ENCODE data around the gene AGA. TPM values are rescaled to one million over a fixed set of nuclear protein-coding genes. Genes with fewer than 3 reads are reported as not detected.

The AGA gene
- total RNA-seq, 1 experiment from 2014 or later, result 7.6 TPM

DNA sequence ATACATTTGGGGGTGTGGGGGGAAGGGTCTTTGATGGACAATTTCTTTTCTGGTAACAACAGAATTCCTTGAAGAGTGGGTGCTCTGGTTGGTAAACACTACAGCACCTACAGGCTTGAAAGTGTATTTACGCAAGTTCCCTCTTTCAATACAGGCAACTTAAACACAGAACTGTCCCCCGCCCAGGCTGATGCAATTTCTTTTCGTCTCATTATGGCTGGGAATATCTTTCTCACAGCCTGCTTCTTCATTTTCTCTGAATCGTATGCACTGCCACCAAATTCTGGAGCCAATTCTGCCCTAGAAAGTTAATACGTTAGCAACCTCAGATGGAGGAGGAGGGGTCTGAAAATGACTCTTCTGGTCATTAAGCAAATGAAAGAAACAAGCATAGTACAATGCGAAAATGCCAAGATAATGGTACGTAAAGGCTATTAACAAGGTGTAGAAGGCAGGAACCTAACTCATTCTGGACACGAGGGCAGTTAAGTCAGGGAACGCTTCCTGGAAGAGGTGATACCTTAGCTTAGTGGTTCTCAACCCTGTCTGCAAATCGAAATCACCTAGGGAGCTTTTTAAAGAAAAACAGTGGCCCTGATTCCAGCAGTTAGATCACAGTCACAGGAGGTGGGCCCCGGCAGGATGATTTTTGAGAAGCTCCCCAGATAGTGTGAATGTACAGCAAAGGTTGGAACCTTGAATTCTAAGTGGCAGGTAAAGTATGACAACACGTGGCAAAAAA, 1.0 kb downstream of the AGA start:
- intact Hi-C loops (cut with micrococcal nuclease), result no loop called here
- TF ChIP-seq CEBPB (IDR thresholded peaks at IDR 0.05; ENCODE audit: low read depth) (peak; percentile 46; the same call in 1 of the 2 replicates), JUND (IDR thresholded peaks at IDR 0.05) (no peak)
- TF ChIP-seq, protein P1, sequence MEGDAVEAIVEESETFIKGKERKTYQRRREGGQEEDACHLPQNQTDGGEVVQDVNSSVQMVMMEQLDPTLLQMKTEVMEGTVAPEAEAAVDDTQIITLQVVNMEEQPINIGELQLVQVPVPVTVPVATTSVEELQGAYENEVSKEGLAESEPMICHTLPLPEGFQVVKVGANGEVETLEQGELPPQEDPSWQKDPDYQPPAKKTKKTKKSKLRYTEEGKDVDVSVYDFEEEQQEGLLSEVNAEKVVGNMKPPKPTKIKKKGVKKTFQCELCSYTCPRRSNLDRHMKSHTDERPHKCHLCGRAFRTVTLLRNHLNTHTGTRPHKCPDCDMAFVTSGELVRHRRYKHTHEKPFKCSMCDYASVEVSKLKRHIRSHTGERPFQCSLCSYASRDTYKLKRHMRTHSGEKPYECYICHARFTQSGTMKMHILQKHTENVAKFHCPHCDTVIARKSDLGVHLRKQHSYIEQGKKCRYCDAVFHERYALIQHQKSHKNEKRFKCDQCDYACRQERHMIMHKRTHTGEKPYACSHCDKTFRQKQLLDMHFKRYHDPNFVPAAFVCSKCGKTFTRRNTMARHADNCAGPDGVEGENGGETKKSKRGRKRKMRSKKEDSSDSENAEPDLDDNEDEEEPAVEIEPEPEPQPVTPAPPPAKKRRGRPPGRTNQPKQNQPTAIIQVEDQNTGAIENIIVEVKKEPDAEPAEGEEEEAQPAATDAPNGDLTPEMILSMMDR (IDR thresholded peaks at IDR 0.05 in 2 of 3, conservative IDR thresholded peaks at IDR 0.05 in 1 of 3; ENCODE audit: borderline replicate concordance in 1 of 3, insufficient read depth in 1 of 3, low read depth in 2 of 3, low read length in 2 of 3), result peak in 1 of 3 experiments; percentile 40; a peak in 2 of 6 replicates
- no peaks in the 10 kb centered on the region for H4K20me1 ChIP-seq (ENCODE audit: insufficient read depth)
- H3K9ac ChIP-seq (ENCODE audit: low read length), result peak overlapping the region; percentile 82
- no peaks in the 10 kb centered on the region for H3K9me2 ChIP-seq (ENCODE audit: insufficient read depth)
- H3K27ac ChIP-seq (ENCODE audit: low read depth, low read length), result peak overlapping the region; percentile 94
- peaks cover 6 to 19% of the 10 kb centered on the region in 2 experiments for H3K4me1 ChIP-seq (ENCODE audit: control insufficient read depth in 1 of 2, insufficient read depth in 2 of 2, low read length in 2 of 2)
- H3K79me2 ChIP-seq (ENCODE audit: insufficient read depth, low read length), result no peaks in the 10 kb centered on the region
- no peaks in the 10 kb centered on the region for H3K36me3 ChIP-seq (ENCODE audit: control insufficient read depth in 1 of 2, insufficient read depth in 2 of 2, low read length in 2 of 2)
- no peaks in the 10 kb centered on the region for H3K9me3 ChIP-seq (ENCODE audit: control insufficient read depth in 1 of 2, insufficient read depth in 1 of 2, low read depth in 1 of 2, low read length in 2 of 2)
- RAD21 ChIA-PET (ENCODE audit: low non-redundant PET in 1 of 2, low total read pairs in 2 of 2, uncharacterized antibody in 2 of 2, unreplicated experiment in 2 of 2), result no interaction called here
- H3K4me3 ChIP-seq (replicated peaks in 1 of 2; ENCODE audit: low read depth in 1 of 2, low read length in 2 of 2), result peak overlapping the region; percentile 77 to 85
- ATAC-seq, result peak; percentile 5
- CTCF ChIA-PET, result no interaction called here
- no peaks in the 10 kb centered on the region for H3K27me3 ChIP-seq (ENCODE audit: insufficient read depth, low read length)
- POLR2A ChIA-PET, result interaction anchor here (1.4 kb wide), 1 partner anchor 10 kb away, joined by 8 read pairs; no protein-coding TSS in a partner anchor
- BruUV-seq (replicated peaks), result TSS peak; percentile 62
- H2AFZ ChIP-seq (ENCODE audit: low read depth, low read length, poor library complexity, severe bottlenecking), result peak overlapping the region; percentile 75
- H3K4me2 ChIP-seq (ENCODE audit: low read length), result peak overlapping the region; percentile 97
- DNase-seq (ENCODE audit: low read depth, low spot score), result no peak

DNA sequence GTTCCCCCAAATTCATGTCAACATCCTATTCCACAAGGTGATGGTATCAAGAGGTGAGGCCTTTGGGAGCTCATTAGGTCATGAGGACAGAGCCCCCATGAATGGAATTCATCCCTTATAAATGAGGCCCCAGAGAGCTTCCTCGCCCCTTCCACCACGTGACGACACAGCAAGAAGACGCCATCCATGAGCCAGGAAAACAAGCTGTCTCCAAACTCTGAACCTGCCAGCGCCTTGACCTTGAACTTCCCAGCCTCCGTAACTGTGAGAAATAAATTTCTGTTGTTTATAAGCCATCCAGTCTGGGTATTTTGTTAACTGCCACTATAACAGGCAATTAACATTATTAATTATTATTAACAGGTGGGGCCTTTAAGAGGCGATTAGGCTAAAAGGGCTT, 5.8 kb downstream of the AGA start:
- 0 out of 4 replicates have a peak, but pooled peaks cover 0 to 6% of the 10 kb centered on the region in 2 experiments for H3K36me3 ChIP-seq (ENCODE audit: control insufficient read depth in 1 of 2, insufficient read depth in 2 of 2, low read length in 2 of 2)
- no peaks in the 10 kb centered on the region for H3K9me3 ChIP-seq (ENCODE audit: control insufficient read depth in 1 of 2, insufficient read depth in 1 of 2, low read depth in 1 of 2, low read length in 2 of 2)
- no peak overlapping the region for H3K9ac ChIP-seq (ENCODE audit: low read length)
- ChIA-PET CTCF (no interaction called here), RAD21 (ENCODE audit: low non-redundant PET in 1 of 2, low total read pairs in 2 of 2, uncharacterized antibody in 2 of 2, unreplicated experiment in 2 of 2) (no interaction called here), POLR2A (no interaction called here)
- DNase-seq (ENCODE audit: low read depth, low spot score), result no peak
- H3K79me2 ChIP-seq (ENCODE audit: insufficient read depth, low read length), result no peaks in the 10 kb centered on the region
- H3K4me3 ChIP-seq (replicated peaks in 1 of 2; ENCODE audit: low read depth in 1 of 2, low read length in 2 of 2), result no peak overlapping the region
- no peaks in the 10 kb centered on the region for H3K27me3 ChIP-seq (ENCODE audit: insufficient read depth, low read length)
- peaks cover 2 to 8% of the 10 kb centered on the region in 2 experiments; a peak in 3 of 4 replicates for H3K4me1 ChIP-seq (ENCODE audit: control insufficient read depth in 1 of 2, insufficient read depth in 2 of 2, low read length in 2 of 2)
- no peaks in the 10 kb centered on the region for H3K9me2 ChIP-seq (ENCODE audit: insufficient read depth)
- H2AFZ ChIP-seq (ENCODE audit: low read depth, low read length, poor library complexity, severe bottlenecking), result no peak overlapping the region
- no peak overlapping the region for H3K27ac ChIP-seq (ENCODE audit: low read depth, low read length)
- no peak for ATAC-seq
- intact Hi-C loops (cut with micrococcal nuclease), result no loop called here
- no peaks in the 10 kb centered on the region for H4K20me1 ChIP-seq (ENCODE audit: insufficient read depth)
- H3K4me2 ChIP-seq (ENCODE audit: low read length), result no peak overlapping the region
- TF ChIP-seq EZH2phosphoT487 (IDR thresholded peaks at IDR 0.05; ENCODE audit: borderline replicate concordance), result no peak
- no TSS peak for BruUV-seq (replicated peaks)
